ENCODE measurements around the gene C1QTNF6. TPM values are rescaled to one million over a fixed set of nuclear protein-coding genes. Genes with fewer than 3 reads are reported as not detected.

C1QTNF6 gene
- total and polyA plus RNA-seq, 8 donors: 1.2 to 10.9 (median 3.0) TPM

DNA sequence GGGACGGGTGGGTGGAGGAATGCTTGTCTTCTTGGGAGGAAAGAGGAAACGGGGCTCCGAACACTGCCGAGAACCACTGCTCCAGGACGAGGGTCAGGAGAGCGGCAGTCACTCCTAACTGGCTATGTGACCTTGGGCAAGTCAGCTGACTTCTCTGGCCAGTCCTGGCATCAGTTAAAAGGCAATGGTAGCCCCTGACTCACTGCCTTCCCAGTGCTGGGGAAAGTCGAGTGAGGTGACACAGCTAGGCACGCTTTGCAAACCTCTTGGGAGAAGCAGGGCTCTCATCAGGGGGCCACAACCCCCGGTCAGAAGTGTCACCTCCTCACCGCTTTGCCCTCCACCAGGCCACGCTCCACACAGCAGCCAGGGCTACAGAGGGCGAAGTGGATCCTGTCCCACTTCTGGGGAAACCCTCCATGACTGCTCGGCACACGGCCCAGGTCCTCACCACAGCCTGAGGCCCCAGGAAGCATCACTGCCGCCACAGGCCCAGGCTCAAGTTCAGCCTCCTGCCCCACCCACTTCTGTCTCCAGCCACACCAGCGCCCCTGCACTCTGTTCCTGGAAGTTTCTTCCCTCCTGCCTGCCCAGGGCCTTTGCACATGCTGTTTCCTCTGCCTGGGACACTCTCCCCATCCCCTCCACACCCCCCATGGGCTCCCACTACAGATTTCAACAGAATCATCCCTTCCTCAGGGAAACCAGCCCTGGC, 54.6 kb downstream of the C1QTNF6 start:
- no peak for FAIRE-seq
- ATAC-seq: peak in 3 of 4 donors; percentile 40 to 47 (median 42)
- 61 to 62% methylated on average over 15 to 16 of the region's 16 CpGs for WGBS, 2 donors

GRCh38 chr22:37132773-37133172, 55.3 kb downstream of the C1QTNF6 start:
- Histone ChIP-seq H3K27ac (no peak overlapping the region), H3K27me3 (no peaks in the 10 kb centered on the region), H3K4me1 (no peaks in the 10 kb centered on the region), H3K4me3 (no peak overlapping the region), H3K9me3 (no peaks in the 10 kb centered on the region), H3K36me3 (no peaks in the 10 kb centered on the region)
- no peak for FAIRE-seq
- intact Hi-C loops (cut with DNase I): no loop called here
- ATAC-seq: no peak
- no peak for TF ChIP-seq CTCF (IDR thresholded peaks at IDR 0.05)
- DNase-seq: no peak
- 84 to 89% methylated on average over 7 of the region's 7 CpGs for WGBS, 2 donors

More for the DNA sequence above, 54.6 kb downstream of the C1QTNF6 start:
- Histone ChIP-seq H3K4me3 (no peak overlapping the region), H3K27me3 (no peaks in the 10 kb centered on the region), H3K4me1 (no peaks in the 10 kb centered on the region), H3K27ac (no peak overlapping the region), H3K36me3 (no peaks in the 10 kb centered on the region), H3K9me3 (no peaks in the 10 kb centered on the region)
- no peak for TF ChIP-seq CTCF (IDR thresholded peaks at IDR 0.05)
- peak in 1 of 6 donors; percentile 25 for DNase-seq
- intact Hi-C loops (cut with DNase I): no loop called here

Other genes starting within 250 kb of the C1QTNF6 start
- 10 to 100 TPM; 22.9 to 45.7 (median 35.4) TPM for gene TST, start 168.8 kb downstream of the C1QTNF6 start, total RNA-seq
- 10 to 100 TPM; 51.5 to 52.3 TPM for gene TST, start 168.8 kb downstream of the C1QTNF6 start, polyA plus RNA-seq
- 10 to 100 TPM; 46.4 to 77.2 (median 50.9) TPM for gene MPST, start 168.5 kb downstream of the C1QTNF6 start, total RNA-seq
- gene MPST, start 168.5 kb downstream of the C1QTNF6 start, polyA plus RNA-seq: 100 to 1,000 TPM in 1 of 2 donors, 10 to 100 TPM in 1; 56.1 to 161 TPM
- 1 to 10 TPM; 2.6 to 9.1 (median 3.3) TPM for gene KCTD17, start 136.5 kb downstream of the C1QTNF6 start, total RNA-seq
- gene KCTD17, start 136.5 kb downstream of the C1QTNF6 start, polyA plus RNA-seq: 10 to 100 TPM; 10.3 to 11.8 TPM
- gene TMPRSS6, start 78.5 kb downstream of the C1QTNF6 start, total RNA-seq: 1 to 10 TPM in 1 of 6 donors, under 1 TPM in 5; 0.13 to 1.0 (median 0.30) TPM
- 1 to 10 TPM; 1.3 to 3.1 TPM for gene TMPRSS6, start 78.5 kb downstream of the C1QTNF6 start, polyA plus RNA-seq
- gene IL2RB, start 38.3 kb downstream of the C1QTNF6 start, total RNA-seq: under 1 TPM; 0.05 to 1.00 (median 0.58) TPM
- under 1 TPM; 0.05 to 0.19 TPM for gene IL2RB, start 38.3 kb downstream of the C1QTNF6 start, polyA plus RNA-seq
- gene SSTR3, start 24.2 kb upstream of the C1QTNF6 start, total RNA-seq: 1 to 10 TPM in 3 of 6 donors, under 1 TPM in 3; 0.32 to 1.6 (median 0.94) TPM
- 1 to 10 TPM; 3.3 to 8.7 TPM for gene SSTR3, start 24.2 kb upstream of the C1QTNF6 start, polyA plus RNA-seq
- gene RAC2, start 56.0 kb upstream of the C1QTNF6 start, total RNA-seq: 10 to 100 TPM in 1 of 6 donors, 1 to 10 TPM in 4, under 1 TPM in 1; 0.91 to 12.8 (median 3.2) TPM
- 1 to 10 TPM; 2.2 to 3.7 TPM for gene RAC2, start 56.0 kb upstream of the C1QTNF6 start, polyA plus RNA-seq
- gene CYTH4, start 94.3 kb upstream of the C1QTNF6 start, total RNA-seq: 10 to 100 TPM in 2 of 6 donors, 1 to 10 TPM in 3, under 1 TPM in 1; 0.79 to 12.0 (median 3.4) TPM
- 1 to 10 TPM; 2.0 to 3.5 TPM for gene CYTH4, start 94.3 kb upstream of the C1QTNF6 start, polyA plus RNA-seq
- 1 to 10 TPM in 3 of 6 donors, under 1 TPM in 3; 0.19 to 1.8 (median 1.1) TPM for gene ELFN2, start 239.2 kb upstream of the C1QTNF6 start, total RNA-seq
- 1 to 10 TPM in 1 of 2 donors, under 1 TPM in 1; 0.23 to 2.1 TPM for gene ELFN2, start 239.2 kb upstream of the C1QTNF6 start, polyA plus RNA-seq

All from pancreas (tissue), 10 donors.